ENCODE results near the gene THADA. TPM values are rescaled to one million over a fixed set of nuclear protein-coding genes. Genes with fewer than 3 reads are reported as not detected.

The THADA gene
- total RNA-seq, 1 donor = 33.2 TPM

DNA sequence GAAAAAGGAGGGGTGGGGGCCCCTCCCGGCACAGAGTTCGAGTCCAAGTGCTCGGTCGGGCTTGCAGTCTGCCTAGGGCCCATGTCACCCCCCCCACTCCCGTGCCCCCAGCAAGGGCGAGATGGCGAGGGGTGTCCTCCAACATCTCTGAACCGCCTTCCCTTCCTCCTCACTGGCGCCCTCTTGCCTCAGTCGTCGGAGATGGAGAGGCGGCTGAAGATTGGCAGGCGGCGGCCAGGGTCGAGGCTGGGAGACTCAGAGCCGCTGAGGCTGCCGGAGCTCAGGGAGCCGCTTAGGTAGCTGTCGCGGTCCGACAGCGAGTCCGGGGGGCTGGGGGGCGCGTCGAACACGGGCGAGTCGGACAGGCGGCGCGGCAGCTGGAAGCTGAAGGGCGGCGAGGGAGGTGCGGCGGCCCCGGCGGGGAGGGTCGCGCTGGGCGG, 371.7 kb downstream of the THADA start:
- peak overlapping the region; percentile 96 for H3K4me3 ChIP-seq (ENCODE audit: low read depth, low read length)
- TF ChIP-seq, protein P1, sequence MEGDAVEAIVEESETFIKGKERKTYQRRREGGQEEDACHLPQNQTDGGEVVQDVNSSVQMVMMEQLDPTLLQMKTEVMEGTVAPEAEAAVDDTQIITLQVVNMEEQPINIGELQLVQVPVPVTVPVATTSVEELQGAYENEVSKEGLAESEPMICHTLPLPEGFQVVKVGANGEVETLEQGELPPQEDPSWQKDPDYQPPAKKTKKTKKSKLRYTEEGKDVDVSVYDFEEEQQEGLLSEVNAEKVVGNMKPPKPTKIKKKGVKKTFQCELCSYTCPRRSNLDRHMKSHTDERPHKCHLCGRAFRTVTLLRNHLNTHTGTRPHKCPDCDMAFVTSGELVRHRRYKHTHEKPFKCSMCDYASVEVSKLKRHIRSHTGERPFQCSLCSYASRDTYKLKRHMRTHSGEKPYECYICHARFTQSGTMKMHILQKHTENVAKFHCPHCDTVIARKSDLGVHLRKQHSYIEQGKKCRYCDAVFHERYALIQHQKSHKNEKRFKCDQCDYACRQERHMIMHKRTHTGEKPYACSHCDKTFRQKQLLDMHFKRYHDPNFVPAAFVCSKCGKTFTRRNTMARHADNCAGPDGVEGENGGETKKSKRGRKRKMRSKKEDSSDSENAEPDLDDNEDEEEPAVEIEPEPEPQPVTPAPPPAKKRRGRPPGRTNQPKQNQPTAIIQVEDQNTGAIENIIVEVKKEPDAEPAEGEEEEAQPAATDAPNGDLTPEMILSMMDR (IDR thresholded peaks at IDR 0.05; ENCODE audit: insufficient read depth, low read depth, low read length) = peak; percentile 42
- DNase-seq (ENCODE audit: low read depth) = peak; percentile 76

DNA sequence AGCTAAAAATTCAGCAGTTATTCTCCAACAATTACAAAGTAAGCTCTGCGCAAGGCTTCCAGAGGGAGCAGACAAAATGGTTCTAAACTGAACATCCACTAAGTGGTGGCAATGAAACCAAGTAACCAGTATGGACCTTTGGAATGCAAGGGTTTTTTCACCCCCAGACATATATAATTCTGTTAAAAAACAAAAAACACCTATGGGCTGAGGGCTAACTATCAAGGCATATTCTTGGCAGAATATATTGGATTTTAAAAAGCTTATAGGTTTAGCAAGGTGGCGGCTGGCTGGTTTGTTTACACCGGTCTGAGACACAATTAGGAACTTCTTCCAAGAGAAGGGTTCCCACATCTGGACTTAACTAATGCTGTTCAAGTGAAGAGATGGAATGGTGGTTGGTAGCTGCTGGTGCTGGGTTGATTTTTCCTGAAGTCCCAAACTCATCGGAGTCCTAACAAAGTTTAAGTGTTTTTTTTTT, 372.3 kb downstream of the THADA start:
- H3K4me3 ChIP-seq (ENCODE audit: low read depth, low read length) = peak overlapping the region; percentile 96
- peak; percentile 64 for DNase-seq (ENCODE audit: low read depth)
- TF ChIP-seq, protein P1 (IDR thresholded peaks at IDR 0.05; ENCODE audit: insufficient read depth, low read depth, low read length) = no peak

DNA sequence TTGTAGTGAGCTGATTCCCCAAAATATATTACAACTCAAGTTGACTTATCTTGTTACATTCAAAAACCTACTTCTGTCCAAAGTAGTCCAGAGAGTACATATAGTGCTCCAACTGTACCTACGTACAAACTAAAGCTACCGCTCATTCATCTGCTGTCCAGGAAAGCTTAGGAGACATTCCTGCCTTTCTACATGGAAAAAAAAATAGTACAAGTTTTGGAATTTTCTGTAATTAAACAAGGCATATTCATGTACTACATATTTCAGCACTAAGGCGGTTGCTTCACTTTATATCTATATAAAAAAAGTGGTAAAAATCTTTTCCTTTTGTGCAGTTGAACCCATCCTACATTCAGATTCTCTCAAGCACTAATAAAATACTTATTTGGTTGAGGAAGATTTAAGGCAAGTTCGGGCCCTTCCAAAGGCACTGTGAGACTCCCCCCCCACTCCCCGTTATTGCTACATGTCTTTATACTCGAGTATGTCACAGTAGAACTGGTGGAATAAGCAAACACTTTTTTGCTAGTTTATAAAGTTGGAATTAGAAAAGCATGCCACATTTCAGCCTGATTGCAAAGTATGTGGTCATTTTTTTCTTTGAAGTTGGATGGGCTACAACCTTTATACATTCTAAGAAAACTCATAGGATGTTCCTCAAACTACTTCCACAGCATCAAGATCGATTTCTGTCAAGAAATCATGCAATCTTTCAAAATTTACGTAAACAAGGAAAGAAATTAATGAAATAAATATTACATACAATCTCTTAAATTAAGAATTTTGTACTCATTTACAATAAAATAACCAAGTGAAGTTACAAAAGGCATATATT, 373.1 kb downstream of the THADA start:
- DNase-seq (ENCODE audit: low read depth) = peak; percentile 58
- TF ChIP-seq, protein P1 (IDR thresholded peaks at IDR 0.05; ENCODE audit: insufficient read depth, low read depth, low read length) = no peak
- peak overlapping the region; percentile 96 for H3K4me3 ChIP-seq (ENCODE audit: low read depth, low read length)

DNA sequence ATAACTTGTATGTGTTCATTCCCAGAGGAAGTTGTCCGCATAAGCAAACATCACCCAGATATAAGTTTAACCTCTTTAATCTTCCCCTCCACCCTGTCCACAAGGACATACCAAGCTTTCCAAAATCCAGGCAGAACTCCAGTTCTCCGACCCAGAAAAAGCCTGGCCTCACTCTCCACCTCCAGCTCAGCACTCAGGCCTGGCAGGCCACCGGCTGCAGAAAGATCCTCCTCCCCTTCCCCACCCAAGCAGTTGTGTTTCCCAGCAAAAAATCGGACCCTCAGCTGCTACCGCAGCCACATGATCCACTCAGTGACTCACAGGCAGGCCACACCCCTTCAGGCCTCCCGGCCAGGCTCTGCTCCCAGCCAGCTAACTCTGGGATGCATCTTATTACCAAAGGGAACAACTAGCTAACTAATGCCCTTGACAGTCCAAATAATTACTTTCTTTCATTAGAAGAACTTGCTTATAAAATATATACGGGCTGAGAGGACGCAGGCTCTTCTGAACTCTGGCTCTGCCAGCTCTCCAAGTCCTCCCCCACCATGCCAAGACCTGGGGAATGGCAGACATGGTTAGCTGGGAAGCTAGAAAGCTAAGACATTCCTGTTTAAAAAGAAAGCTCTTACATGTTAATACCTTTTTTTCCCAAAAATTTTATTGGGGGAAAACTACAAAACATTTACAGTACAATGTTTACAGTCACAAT, 373.9 kb downstream of the THADA start:
- peak overlapping the region; percentile 96 for H3K4me3 ChIP-seq (ENCODE audit: low read depth, low read length)
- DNase-seq (ENCODE audit: low read depth) = peak; percentile 98
- TF ChIP-seq, protein P1 (IDR thresholded peaks at IDR 0.05; ENCODE audit: insufficient read depth, low read depth, low read length) = no peak

DNA sequence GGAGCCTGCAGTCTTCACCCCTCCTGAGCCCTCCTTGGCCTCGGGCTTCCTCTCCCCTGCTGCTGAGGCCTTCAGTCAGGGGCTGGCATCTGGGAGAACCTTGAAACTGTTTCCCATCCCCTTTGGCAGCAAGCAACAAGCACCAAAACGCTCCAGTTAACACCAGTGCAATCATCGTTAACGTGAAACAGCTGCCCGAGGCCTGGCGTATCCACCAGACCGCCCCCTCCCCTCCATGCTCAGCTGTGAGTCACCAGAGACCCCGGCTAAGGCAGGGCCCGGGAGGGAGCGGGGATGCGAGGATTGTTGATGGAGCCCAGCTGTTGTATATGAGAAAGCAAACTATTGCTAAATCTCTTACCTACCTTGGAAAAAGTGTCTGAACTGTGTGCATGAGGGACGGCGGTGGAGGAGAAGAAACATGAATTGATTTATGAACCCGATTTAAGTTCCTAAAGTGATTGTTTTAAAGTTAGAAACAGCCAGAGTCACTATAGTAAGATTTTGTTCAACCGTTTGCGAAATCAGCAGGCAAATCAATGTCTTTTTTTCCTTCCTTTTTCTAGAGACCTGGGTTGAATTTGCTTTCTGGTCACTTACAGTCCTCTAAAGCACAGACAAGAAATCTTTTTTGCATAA, 374.6 kb downstream of the THADA start:
- TF ChIP-seq, protein P1 (IDR thresholded peaks at IDR 0.05; ENCODE audit: insufficient read depth, low read depth, low read length) = no peak
- peak overlapping the region; percentile 96 for H3K4me3 ChIP-seq (ENCODE audit: low read depth, low read length)
- DNase-seq (ENCODE audit: low read depth) = peak; percentile 98

DNA sequence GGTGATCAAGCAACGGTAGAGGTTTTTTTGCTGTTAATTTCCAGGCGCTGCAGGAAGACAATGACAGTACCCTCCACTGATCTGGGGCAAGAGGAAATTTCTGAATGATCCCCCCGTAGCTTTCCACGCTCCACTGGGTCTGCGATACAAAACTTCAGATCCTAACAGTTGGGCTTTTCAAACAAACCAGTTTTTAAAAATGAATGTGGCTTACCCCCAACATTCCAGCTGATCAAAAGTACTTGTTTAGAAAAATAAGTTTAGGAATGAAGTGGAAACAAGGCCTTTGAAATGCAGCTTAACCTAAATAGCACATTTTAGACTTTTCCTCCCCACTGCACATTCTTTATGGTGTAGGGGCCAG, 375.1 kb downstream of the THADA start:
- H3K4me3 ChIP-seq (ENCODE audit: low read depth, low read length) = peak overlapping the region; percentile 96
- DNase-seq (ENCODE audit: low read depth) = no peak
- TF ChIP-seq, protein P1 (IDR thresholded peaks at IDR 0.05; ENCODE audit: insufficient read depth, low read depth, low read length) = no peak

Data from fibroblast of villous mesenchyme (primary cell).